ENCODE data around the gene CNTNAP5.

The CNTNAP5 gene

DNA sequence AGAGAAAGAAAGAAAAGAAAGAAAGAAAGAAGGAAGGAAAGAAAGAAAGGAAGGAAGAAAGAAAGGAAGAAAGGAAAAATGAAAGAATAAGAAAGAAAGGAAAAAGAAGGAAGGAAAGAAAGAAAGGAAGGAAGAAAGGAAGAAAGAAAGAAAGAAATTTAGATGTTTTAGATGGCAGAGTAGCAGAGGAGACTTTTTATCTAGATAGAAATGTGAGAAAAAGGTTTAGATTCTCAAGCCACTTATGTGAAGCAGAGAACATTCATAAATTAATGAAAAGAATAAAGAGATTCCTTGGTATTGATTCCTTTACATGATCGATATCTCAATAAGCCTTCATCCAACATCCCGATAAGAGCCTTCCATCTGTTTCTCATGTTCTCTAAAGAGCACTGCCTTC is 513.5 kb downstream of the CNTNAP5 start:
- no peaks in the 10 kb centered on the region for H3K79me2 ChIP-seq (ENCODE audit: insufficient read depth, low read length)
- H3K9me3 ChIP-seq (ENCODE audit: insufficient read depth, low read depth, low read length), result no peaks in the 10 kb centered on the region; the same call in 1 of the 2 replicates
- H4K20me1 ChIP-seq (ENCODE audit: insufficient read depth, low read length, poor library complexity, severe bottlenecking), result no peaks in the 10 kb centered on the region
- H3K27me3 ChIP-seq (ENCODE audit: insufficient read depth, low read length, poor library complexity, severe bottlenecking), result no peaks in the 10 kb centered on the region
- TF ChIP-seq EZH2phosphoT487 (IDR thresholded peaks at IDR 0.05; ENCODE audit: borderline replicate concordance), result no peak
- TF ChIP-seq, protein P1, sequence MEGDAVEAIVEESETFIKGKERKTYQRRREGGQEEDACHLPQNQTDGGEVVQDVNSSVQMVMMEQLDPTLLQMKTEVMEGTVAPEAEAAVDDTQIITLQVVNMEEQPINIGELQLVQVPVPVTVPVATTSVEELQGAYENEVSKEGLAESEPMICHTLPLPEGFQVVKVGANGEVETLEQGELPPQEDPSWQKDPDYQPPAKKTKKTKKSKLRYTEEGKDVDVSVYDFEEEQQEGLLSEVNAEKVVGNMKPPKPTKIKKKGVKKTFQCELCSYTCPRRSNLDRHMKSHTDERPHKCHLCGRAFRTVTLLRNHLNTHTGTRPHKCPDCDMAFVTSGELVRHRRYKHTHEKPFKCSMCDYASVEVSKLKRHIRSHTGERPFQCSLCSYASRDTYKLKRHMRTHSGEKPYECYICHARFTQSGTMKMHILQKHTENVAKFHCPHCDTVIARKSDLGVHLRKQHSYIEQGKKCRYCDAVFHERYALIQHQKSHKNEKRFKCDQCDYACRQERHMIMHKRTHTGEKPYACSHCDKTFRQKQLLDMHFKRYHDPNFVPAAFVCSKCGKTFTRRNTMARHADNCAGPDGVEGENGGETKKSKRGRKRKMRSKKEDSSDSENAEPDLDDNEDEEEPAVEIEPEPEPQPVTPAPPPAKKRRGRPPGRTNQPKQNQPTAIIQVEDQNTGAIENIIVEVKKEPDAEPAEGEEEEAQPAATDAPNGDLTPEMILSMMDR (conservative IDR thresholded peaks at IDR 0.05; ENCODE audit: low read length), result no peak
- H3K36me3 ChIP-seq (ENCODE audit: insufficient read depth, low read length), result no peaks in the 10 kb centered on the region
- no peak overlapping the region for H3K9ac ChIP-seq (ENCODE audit: low read depth, low read length, poor library complexity, severe bottlenecking)
- H3F3A ChIP-seq (ENCODE audit: low read depth), result no peaks in the 10 kb centered on the region
- H3K9me2 ChIP-seq (replicated peaks; ENCODE audit: low read depth, low read length), result no peaks in the 10 kb centered on the region
- H3K4me1 ChIP-seq (ENCODE audit: insufficient read depth, low read length, poor library complexity, severe bottlenecking), result no peaks in the 10 kb centered on the region
- H2AFZ ChIP-seq (ENCODE audit: low read length), result no peak overlapping the region
- H3K4me3 ChIP-seq (ENCODE audit: low read length, poor library complexity, severe bottlenecking), result no peak overlapping the region
- no peak overlapping the region for H3K4me2 ChIP-seq (ENCODE audit: low read depth, low read length, poor library complexity, severe bottlenecking)

DNA sequence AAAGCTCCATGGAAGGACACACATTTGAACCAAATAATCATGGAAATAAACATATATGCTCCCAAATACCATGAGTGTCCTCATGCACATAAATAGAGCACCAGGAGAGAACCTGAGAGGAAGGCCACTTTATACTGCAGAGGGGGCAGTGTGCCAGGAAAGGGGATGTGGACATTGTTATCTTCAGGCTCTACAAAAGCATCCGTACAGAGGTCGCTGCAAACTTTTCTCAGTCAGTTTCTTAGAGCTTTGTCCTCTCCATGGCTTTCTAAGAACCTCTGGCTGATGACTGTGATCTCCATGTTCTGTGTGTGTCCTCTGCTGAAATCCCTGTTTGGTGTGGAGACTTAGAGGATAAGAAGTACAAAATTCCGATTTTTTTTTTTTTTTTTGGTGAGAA is 515.7 kb downstream of the CNTNAP5 start:
- H3K27me3 ChIP-seq (ENCODE audit: insufficient read depth, low read length, poor library complexity, severe bottlenecking), result no peaks in the 10 kb centered on the region
- H3K36me3 ChIP-seq (ENCODE audit: insufficient read depth, low read length), result no peaks in the 10 kb centered on the region
- no peaks in the 10 kb centered on the region for H3K9me2 ChIP-seq (replicated peaks; ENCODE audit: low read depth, low read length)
- H3K4me1 ChIP-seq (ENCODE audit: insufficient read depth, low read length, poor library complexity, severe bottlenecking), result no peaks in the 10 kb centered on the region
- no peak overlapping the region for H3K4me2 ChIP-seq (ENCODE audit: low read depth, low read length, poor library complexity, severe bottlenecking)
- H3K4me3 ChIP-seq (ENCODE audit: low read length, poor library complexity, severe bottlenecking), result no peak overlapping the region
- H4K20me1 ChIP-seq (ENCODE audit: insufficient read depth, low read length, poor library complexity, severe bottlenecking), result no peaks in the 10 kb centered on the region
- no peaks in the 10 kb centered on the region for H3K79me2 ChIP-seq (ENCODE audit: insufficient read depth, low read length)
- no peaks in the 10 kb centered on the region; the same call in 1 of the 2 replicates for H3K9me3 ChIP-seq (ENCODE audit: insufficient read depth, low read depth, low read length)
- no peaks in the 10 kb centered on the region for H3F3A ChIP-seq (ENCODE audit: low read depth)
- no peak for TF ChIP-seq EZH2phosphoT487 (IDR thresholded peaks at IDR 0.05; ENCODE audit: borderline replicate concordance)
- TF ChIP-seq, protein P1 (conservative IDR thresholded peaks at IDR 0.05; ENCODE audit: low read length), result no peak
- H3K9ac ChIP-seq (ENCODE audit: low read depth, low read length, poor library complexity, severe bottlenecking), result no peak overlapping the region
- H2AFZ ChIP-seq (ENCODE audit: low read length), result no peak overlapping the region

DNA sequence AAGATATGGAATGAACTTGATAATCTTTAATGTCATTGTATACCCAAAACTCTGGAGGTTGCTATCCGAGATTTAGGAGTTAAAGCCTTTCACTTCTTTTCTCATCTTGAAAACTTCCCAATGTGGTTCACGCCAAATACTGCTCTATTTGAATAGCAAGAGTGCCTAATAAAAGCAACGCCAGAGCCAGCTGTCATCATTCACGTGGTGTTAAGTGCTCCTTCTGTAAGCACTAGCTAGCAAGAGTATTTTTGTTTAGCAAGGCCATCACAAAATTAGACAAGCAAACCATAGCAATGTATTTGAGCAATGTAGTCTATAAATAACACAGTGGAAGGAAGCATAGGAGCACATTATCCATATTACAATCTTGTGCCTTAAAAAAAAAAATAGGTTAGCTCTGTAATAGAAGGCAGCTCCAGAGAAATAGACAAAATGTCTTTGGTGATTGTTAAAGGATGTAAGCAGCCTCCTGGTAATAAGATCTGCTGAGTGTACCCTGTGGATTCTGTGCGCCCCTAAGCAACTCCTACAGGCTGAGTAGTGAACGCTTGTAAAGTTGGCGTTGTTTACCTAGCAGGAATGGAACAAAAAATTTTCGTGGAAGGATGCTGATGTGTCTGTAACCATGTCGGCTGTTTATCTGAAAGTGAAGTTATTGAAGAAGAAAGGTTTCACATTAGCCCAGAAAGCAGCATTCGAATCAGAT is 518.0 kb downstream of the CNTNAP5 start:
- H3K4me2 ChIP-seq (ENCODE audit: low read depth, low read length, poor library complexity, severe bottlenecking), result no peak overlapping the region
- H3K4me3 ChIP-seq (ENCODE audit: low read length, poor library complexity, severe bottlenecking), result no peak overlapping the region
- H4K20me1 ChIP-seq (ENCODE audit: insufficient read depth, low read length, poor library complexity, severe bottlenecking), result no peaks in the 10 kb centered on the region
- H3K9ac ChIP-seq (ENCODE audit: low read depth, low read length, poor library complexity, severe bottlenecking), result no peak overlapping the region
- no peaks in the 10 kb centered on the region for H3K27me3 ChIP-seq (ENCODE audit: insufficient read depth, low read length, poor library complexity, severe bottlenecking)
- no peaks in the 10 kb centered on the region for H3K9me2 ChIP-seq (replicated peaks; ENCODE audit: low read depth, low read length)
- H3K9me3 ChIP-seq (ENCODE audit: insufficient read depth, low read depth, low read length), result no peaks in the 10 kb centered on the region
- no peaks in the 10 kb centered on the region for H3F3A ChIP-seq (ENCODE audit: low read depth)
- TF ChIP-seq EZH2phosphoT487 (IDR thresholded peaks at IDR 0.05; ENCODE audit: borderline replicate concordance), result no peak
- TF ChIP-seq, protein P1 (conservative IDR thresholded peaks at IDR 0.05; ENCODE audit: low read length), result no peak
- no peaks in the 10 kb centered on the region for H3K79me2 ChIP-seq (ENCODE audit: insufficient read depth, low read length)
- H3K36me3 ChIP-seq (ENCODE audit: insufficient read depth, low read length), result no peaks in the 10 kb centered on the region
- H3K4me1 ChIP-seq (ENCODE audit: insufficient read depth, low read length, poor library complexity, severe bottlenecking), result no peaks in the 10 kb centered on the region
- no peak overlapping the region for H2AFZ ChIP-seq (ENCODE audit: low read length)
